GM18867 (cell line): ENCODE data around the gene TMCC3.
A peak's percentile ranks its signal among the peaks of the same experiment; 100 is the strongest.

Experiments used
- ATAC-seq: cut with Tn5 transposase; IDR thresholded peaks from one replicate; pipeline ENCODE4 v1.9.1; 2021; ENCODE audit warnings: mild to moderate bottlenecking, moderate library complexity; ENCODE audit not compliant: unreplicated experiment

The TMCC3 gene

DNA sequence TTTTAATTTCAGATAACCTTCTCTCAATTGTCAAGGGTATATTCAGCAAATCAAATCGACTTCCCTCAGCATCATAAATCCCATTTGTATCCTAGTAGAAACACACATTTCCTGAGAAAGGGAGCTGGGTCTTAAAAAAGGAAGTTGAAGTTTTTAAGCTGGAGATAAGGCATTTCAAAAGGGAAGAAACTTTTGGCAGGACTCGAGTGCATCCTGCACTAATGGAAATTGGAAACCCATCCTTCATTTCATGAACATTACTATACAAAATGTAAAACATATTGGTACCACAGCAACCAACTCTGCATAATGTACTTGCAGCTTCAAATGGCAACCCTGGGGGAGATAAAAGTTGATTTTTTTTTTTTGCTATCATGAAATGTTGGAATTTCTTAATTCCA, 23.7 kb upstream of the TMCC3 start:
- no peak for ATAC-seq

DNA sequence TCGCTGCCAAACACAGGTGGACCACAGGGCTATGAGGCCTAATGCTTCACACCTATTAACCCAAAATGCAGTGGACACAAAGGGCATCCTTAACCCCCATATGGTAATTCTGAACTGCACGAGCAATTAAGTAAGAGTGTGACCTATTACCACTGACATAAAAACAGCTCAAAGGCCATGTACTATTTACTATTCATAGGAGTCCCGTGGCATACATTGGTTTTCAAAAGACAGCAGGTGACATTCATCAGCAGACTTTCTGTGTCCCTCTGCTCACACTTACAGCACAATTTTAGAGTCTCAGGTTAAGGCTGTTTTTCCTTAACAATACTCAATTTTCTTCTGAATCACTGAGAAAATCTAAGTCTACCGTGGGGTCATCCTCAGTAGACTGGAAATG, 23.1 kb upstream of the TMCC3 start:
- no peak for ATAC-seq

DNA sequence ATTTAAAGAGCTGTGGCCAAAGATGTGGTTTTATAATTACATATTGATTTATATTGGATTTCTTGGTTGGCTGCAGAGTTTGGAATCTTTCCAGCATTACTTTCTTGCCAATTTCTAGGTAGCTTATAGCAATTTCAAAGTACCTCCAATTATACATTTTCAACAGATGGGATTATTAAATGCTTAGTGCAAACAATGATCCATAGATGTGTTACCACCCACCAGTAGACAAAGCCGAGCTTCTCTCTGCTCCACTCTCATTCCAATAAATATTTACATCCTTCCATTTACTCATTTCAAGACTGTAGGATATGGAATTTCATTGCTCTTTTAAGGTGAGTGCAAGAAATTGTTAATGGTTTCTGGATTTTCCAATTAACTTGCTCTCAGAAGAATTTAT, 21.6 kb upstream of the TMCC3 start:
- no peak for ATAC-seq

DNA sequence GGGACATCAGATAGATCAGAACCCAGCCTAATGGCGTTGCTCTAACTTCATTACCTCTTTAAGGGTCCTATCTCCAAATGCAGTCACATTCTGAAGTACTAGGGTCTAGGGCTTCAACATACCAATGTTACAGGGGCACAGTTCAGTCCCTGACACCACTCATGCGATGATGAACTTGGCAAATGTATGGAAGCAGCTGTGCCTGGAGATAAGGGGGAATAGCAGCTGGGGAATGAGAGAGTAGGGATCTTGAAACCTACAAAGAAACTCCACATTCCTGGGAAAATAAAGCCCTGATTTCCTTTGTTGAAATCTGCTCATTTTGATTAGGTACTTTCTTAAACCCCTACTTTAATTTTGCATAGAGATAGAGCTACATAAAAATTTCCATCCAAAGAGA, 20.5 kb upstream of the TMCC3 start:
- ATAC-seq: no peak

DNA sequence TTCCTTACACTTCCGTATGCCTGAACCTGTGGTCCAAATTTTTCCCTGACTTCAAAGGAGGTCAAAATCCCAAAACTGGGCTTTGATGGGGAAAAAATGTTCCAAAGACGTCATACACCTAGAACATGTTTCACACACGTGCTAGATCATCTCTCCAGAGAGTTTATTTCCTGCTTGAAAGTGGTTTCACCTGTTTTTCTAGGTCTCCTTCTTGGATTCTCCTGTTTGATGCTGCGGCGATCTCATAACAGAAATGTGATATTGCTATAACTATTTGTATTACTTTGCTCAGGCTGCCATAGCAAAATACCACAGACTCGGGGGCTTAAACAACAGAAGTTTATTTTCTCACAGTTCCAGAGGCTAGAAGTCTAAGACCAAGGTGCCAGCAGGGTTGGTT, 19.7 kb upstream of the TMCC3 start:
- no peak for ATAC-seq

DNA sequence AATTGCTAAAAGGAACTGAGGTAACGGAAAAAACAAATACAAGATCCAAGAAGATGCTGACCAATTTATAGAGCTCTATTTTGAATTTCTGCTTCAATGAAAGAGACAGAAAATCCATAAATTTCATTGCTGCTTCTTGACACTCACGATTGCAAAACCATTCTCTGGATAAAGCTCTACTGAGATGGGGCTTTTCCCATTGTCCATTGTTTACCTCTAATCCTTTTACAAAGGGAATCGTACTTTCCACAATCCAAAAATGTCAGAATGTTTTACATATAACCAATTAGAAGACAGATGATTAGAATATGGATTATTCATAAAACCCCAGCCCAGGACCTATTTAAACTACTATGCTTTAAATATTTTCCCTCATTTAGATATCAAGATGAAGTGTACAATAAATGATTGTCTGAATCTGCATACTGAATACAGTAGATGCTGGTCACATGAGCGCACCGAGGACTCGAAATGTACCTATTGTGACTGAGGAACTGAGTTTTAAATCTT, 16.7 kb upstream of the TMCC3 start:
- ATAC-seq: no peak

DNA sequence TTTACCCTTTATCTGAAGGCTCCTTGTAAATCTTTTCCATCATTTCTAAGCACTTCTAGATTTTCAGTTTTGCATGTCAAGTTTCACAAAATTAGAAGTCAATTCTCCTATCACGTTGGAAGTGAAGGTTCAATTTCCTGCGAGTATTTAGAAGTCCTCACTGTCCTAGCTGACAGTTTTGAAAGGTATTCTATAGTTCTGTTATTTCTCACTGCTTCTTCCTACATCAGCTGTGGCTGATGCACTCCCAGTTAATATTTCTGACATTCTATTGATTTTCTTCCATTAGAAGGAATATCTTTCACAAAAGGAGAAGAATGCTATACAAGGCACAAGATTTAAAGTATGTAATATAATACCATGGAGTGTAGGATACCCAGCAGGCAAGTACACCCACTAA, 15.8 kb upstream of the TMCC3 start:
- no peak for ATAC-seq

DNA sequence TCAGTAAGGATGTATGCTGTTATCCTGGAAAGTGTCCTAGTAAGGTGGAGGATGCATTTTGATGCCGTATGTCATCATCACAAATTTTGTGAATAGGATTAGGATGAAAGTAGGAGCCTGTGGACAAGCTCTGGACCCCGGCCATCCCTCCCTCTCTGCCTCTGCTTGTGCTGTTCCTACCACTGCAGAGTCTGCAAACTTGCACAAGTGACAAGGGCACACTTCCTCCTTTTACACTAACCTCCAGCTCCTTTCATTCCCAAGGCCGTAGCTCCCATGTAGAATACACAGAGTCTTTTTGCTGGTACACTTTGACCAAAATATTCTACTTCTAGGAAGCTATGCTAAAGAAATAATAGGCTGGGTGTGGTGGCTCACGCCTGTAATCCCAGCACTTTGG, 13.3 kb upstream of the TMCC3 start:
- no peak for ATAC-seq

DNA sequence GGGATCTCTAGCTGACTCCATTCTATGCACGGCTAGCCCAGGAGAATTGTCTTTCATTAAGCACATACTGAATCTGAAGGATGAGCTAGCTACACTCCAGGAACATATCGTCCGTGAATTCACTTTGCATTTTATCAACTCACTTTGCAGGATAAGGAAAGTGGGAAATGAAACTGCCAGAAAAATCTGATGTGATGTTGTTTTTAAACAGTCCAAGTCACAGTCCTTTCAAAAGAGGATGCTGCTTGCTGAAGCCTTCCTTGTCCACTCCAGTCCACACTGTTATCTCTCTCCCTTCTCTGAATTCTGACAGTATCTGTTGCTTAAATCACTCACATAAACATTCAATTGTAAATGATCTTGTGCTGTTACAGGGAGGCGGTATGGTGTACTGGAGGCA, 12.7 kb upstream of the TMCC3 start:
- ATAC-seq: no peak

DNA sequence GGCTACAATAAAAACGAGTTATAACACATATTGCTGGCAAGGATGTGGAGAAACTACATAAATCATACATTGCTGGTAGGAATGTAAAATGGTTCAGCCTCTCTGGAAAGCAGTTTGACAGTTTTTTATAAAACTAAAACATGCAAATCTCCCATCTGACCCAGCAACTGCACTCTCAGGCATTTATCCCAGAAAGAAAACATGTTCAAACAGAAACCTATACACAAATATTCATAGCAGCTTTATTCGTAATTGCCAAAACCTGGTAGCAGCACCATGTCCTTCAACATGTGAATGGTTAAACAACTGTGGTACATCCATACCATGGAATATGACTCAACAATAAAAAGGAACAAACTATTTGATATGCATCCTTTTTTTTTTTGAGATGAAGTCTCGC, 10.1 kb upstream of the TMCC3 start:
- no peak for ATAC-seq

DNA sequence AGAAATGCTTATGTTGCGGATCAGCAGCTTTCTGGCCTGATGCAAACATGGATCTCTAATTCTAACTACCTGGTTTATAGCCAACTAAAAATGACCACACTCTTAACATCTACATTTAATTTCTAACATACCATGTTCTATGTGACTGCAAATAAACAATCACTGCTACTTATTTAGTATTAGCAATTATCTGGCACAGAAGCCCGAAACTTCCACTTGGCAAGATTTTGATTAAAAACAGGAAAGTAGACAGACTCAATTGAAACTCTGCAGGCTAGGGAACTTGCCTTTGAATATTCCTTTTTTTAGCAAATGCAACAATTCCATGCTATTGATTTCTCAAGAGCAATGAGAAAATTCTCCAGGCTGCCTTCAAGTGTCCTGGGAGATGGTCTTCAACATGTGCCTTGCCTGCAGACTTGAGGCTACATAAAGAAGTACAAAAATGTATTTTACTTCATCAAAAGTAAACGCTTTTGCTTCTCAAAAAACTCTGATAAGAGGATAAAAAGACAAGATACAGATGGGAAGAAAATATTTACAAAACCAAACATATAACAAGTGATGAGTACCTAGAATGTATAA, 9.1 kb upstream of the TMCC3 start:
- ATAC-seq: no peak

DNA sequence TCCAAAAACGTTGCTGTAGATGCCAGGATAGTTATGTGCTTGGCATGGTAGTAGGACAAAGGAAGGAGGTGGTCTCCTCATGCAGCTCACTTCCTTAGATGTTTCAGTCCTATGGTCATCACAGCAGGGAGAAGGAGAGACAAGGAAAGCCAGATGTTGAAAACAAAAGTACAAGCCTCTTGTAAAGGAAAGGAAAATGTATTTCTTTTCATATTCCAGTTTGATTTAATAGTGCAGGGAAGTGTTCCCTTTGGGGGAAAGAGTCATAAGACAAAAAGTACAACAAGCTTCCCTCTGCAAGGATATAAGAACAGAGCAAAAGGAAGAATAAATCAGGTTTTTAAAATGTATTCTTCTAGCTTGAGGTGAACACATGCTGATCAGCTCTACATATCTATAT, 8.6 kb upstream of the TMCC3 start:
- no peak for ATAC-seq

DNA sequence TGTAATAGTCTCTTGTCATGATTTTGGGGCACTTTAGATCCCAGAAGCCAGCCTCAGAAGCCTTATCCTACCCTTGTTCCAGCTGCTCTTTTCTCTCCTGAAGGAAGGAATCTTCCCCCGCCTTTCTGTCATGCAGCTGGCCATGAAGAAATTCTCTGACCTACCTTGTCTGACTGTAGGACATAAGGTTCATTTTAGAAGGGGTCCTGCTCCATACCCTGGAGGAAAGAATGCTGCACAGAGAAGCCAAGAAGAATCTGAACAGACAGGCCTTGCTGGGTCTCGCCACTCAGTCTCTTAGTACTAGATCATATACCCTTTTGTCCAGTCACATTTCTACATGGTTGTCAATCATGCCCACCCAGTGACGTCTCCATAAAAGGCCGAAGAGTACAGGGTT, 6.2 kb upstream of the TMCC3 start:
- ATAC-seq: no peak

DNA sequence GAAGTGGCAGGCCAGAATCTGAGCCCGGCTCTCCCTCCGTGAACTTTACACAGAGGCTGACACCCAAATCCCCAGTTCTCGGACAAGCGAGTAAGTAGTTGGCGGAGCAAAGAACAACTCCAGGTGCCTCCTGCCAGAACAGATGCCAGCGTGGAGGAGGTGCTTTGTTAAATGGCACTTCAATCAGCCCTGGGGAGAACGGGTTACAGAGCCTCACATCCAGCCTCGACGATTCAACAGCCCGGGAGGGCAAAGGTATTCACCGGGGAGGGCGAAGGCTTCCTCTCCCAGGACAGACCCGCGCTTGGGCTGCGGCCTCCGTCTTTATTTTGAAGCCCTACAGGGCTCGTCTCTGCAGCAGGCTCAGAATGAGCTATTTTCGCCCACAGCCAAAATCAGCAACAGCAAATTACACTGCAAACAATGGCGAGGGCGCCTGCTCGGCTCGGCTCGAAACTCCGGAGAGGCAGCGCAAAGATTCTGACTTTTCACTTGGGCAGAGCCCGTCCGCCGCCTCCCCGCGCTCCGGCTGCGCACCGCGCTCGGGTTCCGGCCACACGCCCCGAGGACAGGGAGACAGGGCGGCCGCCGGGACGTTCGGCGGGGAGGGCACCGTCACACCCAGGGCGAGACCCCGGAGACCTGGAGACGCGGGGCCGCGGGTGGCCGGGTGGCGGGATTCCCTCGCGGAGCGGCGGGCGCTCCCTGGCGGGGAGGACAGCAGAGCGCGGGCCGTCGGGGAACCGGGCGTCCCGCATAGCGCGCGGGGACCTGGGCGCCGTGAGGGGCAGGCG, 811 bp downstream of the TMCC3 start:
- peak; percentile 55 for ATAC-seq

DNA sequence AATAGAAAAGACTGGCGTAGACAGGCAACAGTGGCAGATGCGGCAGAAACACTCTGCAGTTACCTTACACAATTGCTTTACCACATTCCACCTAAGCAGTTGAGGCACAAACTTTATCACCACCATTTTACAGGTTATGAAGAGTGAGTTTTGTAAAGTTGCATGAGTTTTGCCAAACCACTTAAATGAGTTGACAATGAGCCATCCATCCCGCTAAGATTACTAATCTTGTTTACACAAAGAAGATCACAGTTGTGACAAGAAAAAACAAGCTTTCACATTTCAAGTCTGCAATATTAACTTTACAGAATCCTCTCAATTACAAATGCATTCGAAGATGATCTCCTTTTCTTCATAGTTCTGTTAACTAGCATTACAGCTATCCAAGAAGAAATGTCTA, 1.8 kb downstream of the TMCC3 start:
- ATAC-seq: no peak

DNA sequence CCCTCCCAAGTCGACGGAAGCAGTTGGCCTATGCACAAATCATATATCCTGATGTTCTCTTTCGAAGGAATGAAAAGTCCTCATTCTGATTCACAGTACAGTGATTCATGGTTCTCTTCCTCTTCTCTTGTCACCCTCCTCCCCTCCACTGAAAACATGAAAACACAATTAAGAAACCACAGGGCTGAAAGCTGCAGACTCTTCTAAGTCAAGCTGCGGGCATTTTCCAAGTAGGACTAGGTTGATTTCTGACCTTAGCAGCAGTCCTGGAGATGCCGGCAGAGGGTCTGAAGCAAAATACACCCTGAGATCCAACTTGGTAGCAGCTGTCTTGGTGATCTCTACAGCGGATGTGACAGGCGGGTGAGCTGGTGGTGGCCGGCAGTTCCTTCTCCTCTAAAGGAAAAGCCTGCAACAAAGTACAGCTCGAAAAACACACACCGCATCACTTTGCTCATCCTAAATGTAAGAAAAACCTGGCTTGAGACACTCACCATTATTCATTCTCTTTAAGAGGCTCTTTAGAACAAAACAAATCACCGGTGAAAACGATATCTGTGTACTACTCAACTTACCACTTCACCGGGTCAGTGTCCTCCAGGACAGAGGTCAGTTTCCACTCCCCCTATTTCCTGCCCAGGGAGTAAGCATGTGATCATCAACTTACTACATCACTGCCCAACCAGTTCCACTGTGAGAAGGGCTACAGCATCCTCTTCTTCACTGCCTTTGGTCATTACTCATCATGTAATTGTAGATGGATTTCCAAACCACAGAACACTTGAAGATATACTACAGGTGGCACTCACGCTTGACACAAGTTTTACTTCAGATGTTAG, 6.0 kb downstream of the TMCC3 start:
- ATAC-seq: peak; percentile 38

DNA sequence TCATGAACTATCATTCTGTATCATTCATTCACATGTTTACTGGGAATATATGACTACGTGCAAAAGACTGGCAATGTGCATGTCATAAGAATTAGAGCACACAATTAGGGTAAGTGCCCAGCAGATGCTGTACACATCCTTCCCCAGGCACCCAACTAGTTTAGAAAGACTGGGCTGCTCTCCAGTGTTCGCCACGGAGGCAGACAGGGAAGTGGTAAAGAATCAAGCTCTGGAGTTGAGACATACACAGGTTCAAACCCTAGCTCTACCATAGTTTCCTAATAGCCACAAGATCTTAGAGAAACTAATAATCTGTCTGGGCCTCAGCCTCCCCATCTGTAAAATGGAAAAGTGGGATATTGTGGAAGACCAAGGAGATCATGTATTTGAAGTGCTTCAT, 6.8 kb downstream of the TMCC3 start:
- no peak for ATAC-seq

DNA sequence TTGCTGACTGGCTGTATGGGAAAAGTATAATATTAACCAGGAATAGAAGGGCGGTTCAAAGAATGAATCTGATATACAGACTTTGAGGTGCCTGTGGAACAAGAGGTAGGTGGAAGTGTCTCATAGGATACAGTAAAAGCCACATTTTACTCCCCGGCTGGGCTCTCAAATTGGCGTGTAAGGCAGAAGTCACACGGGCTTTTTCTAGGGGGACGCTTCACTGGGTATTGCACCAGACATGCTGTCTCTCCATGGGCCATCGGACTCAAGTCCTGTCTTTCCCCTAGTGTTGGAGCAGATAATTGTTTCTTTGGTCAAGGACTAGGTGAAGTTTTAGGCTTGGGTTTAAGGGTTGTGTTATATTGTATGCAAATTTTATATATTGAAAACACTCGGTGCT, 9.1 kb downstream of the TMCC3 start:
- no peak for ATAC-seq

DNA sequence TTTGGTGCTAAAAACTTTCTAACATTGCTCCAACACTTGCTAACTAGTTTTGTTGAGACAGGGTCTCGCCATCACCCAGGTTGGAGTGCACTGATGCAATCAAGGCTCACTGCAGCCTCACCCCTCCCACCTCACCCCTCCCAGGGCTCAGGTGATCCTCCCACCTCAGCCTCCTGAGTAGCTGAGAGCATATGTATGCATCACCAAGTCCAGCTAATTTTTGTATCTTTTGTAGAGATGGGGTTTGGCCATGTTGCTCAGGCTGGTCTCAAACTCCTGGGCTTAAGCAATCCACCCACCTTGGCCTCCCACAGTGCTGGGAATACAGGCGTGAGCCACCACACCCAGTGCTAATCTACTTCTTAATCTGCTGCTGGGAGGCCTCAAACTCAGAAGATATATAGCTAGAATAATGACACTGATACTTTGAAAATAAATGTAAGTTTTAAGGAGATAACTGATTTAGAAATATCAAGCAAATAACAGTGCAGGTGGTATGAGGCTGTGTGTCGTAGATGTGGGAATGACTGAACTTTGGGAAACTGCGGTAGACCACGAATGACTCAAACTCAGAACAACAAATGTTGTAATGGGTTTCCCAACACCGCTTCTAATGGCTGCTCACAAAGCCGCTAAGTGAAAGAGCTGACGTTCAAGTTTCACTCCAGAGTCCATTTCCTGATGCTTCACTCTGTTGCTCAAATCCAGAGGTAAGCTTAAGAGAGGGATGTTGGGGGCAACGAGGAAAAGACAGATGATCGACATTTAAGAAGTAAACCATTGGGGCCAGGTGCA, 10.0 kb downstream of the TMCC3 start:
- ATAC-seq: peak; percentile 71

DNA sequence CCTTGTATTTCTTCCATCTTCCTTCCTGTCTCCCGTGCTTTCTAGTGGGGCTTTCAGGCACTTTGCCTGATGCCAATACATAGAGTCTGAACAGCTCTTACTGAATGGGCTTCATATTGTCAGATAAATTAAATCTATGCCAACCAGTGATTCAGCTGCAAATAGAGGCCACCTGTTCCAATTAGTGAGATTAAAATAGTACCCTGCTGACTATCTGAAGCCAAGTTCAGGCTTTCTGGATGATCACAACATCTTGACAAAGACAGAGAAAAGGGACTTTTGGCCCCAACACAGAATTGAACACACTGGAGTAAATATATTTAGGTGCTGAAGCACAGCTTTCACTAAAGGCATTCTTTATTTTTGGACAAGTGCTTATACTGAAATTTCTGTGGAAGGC, 11.8 kb downstream of the TMCC3 start:
- ATAC-seq: no peak
